ENCODE results near the gene EPG5.
"Not testable (repeated sequence)": the region's sequence is repeated elsewhere in the genome, so short reads cannot be mapped to it uniquely, and the experiment has no call there.

DNA sequence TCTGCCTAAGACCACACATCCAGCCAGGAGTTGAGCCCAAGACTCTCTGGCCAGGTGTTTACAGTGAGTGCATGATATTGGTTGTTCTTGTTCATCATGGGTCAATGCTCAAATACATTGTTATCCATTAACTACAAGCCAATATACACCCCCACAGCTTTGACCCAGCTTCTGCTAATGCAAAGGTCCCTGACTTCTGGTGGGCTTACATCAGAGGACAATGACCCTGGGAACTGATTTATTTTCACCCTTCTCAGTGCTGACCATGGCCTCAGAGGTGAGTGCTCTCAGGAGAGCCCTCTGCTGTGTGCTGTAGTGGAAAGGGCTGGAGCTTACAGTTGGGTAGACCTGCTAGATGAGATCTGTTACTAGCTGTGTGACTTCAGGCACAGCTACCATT lies 152.4 kb downstream of the EPG5 start:
- not testable (repeated sequence) for TF ChIP-seq POLR2A (IDR thresholded peaks at IDR 0.05; ENCODE audit: low read depth, low read length); TAF1 (IDR thresholded peaks at IDR 0.05; ENCODE audit: borderline replicate concordance, low read depth, low read length)

Data from GM12892 (cell line).